HEK293 (cell line): Measurements from ENCODE around the gene RRP1.

Experiments used
- CTCF ChIA-PET: fragments of 350-600 bp; formaldehyde crosslinking; extraction: SDS; loops from one replicate; lab custom pipeline; 2021; ENCODE audit warnings: antibody characterized with exemption; lab: Yijun Ruan, JAX
- POLR2A ChIA-PET: fragments of 300-600 bp; formaldehyde crosslinking; extraction: SDS; loops from one replicate; lab custom pipeline; 2020; ENCODE audit warnings: antibody characterized with exemption, inconsistent platforms; lab: Yijun Ruan, JAX
- H3K27ac ChIP-seq: fragments of 200-500 bp; sonication (Bioruptor generic); 2 replicates; pipeline ENCODE4 v1.5.1; 2014; ENCODE audit warnings: low read depth, low read length, control low read depth, inconsistent platforms; ENCODE audit errors: extremely low read depth
- H3K36me3 ChIP-seq, 2 experiments: fragments of 200-500 bp in 1 of 2; sonication (Bioruptor generic) in 1 of 2; 1 replicate in 1 of 2; 2 replicates in 1 of 2; pipeline ENCODE4 v1.5.1; 2014 to 2017; ENCODE audit warnings: inconsistent platforms in 2 of 2, low read length in 2 of 2; ENCODE audit not compliant: control insufficient read depth in 2 of 2, insufficient read depth in 1 of 2
- H3K4me1 ChIP-seq: fragments of 200-500 bp; sonication (Bioruptor generic); 2 replicates; pipeline ENCODE4 v1.5.1; 2014; ENCODE audit warnings: mild to moderate bottlenecking, low read length, inconsistent platforms; ENCODE audit not compliant: control insufficient read depth, insufficient read depth
- H3K4me3 ChIP-seq: 2 replicates; pipeline ENCODE4 v1.5.1; 2011; ENCODE audit warnings: low read depth, mild to moderate bottlenecking, control low read depth, low read length, moderate library complexity
- H3K9me3 ChIP-seq: fragments of 200-500 bp; sonication (Bioruptor generic); 2 replicates; pipeline ENCODE4 v1.5.1; 2014; ENCODE audit warnings: low read depth, low read length, inconsistent platforms; ENCODE audit not compliant: control insufficient read depth, insufficient read depth
- AEBP2 ChIP-seq: fragments of 450-650 bp; formaldehyde crosslinking; IDR thresholded peaks from 2 replicates; pipeline ENCODE4 v1.5.1; 2016; ENCODE audit warnings: missing biosample characterization, missing genetic modification characterization, borderline replicate concordance
- MEIS1 ChIP-seq: sonication (generic); formaldehyde crosslinking; IDR thresholded peaks from 2 replicates; pipeline ENCODE4 v1.8.1; 2022; ENCODE audit warnings: missing genetic modification reagents, mild to moderate bottlenecking, borderline replicate concordance
- WT1 ChIP-seq: fragments of 450-650 bp; formaldehyde crosslinking; IDR thresholded peaks from 2 replicates; pipeline ENCODE4 v1.5.1; 2016; ENCODE audit warnings: missing biosample characterization, missing genetic modification characterization
- YY1 ChIP-seq: fragments of 450-650 bp; formaldehyde crosslinking; IDR thresholded peaks from 2 replicates; pipeline ENCODE4 v1.5.1; 2018; ENCODE audit warnings: missing biosample characterization, missing genetic modification characterization
- ZBTB7A ChIP-seq: fragments of 450-650 bp; formaldehyde crosslinking; IDR thresholded peaks from 2 replicates; pipeline ENCODE4 v1.5.1; 2016; ENCODE audit warnings: low read depth, missing biosample characterization, missing genetic modification characterization
- ZNF114 ChIP-seq: fragments of 450-650 bp; formaldehyde crosslinking; IDR thresholded peaks from 2 replicates; pipeline ENCODE4 v1.5.0; 2017; ENCODE audit warnings: missing biosample characterization, missing genetic modification characterization
- ZNF121 ChIP-seq: fragments of 450-650 bp; formaldehyde crosslinking; IDR thresholded peaks from 2 replicates; pipeline ENCODE4 v1.5.1; 2016; ENCODE audit warnings: missing biosample characterization, missing genetic modification characterization
- ZNF138 ChIP-seq: fragments of 450-650 bp; formaldehyde crosslinking; IDR thresholded peaks from 2 replicates; pipeline ENCODE4 v1.5.1; 2016; ENCODE audit warnings: missing biosample characterization, missing genetic modification characterization, borderline replicate concordance
- ZNF223 ChIP-seq: fragments of 450-650 bp; formaldehyde crosslinking; IDR thresholded peaks from 2 replicates; pipeline ENCODE4 v1.5.1; 2016; ENCODE audit warnings: missing biosample characterization, missing genetic modification characterization
- ZNF292 ChIP-seq: fragments of 450-650 bp; formaldehyde crosslinking; IDR thresholded peaks from 2 replicates; pipeline ENCODE4 v1.5.1; 2016; ENCODE audit warnings: low read depth, missing biosample characterization, missing genetic modification characterization, borderline replicate concordance
- ZNF514 ChIP-seq: fragments of 450-650 bp; formaldehyde crosslinking; IDR thresholded peaks from 2 replicates; pipeline ENCODE4 v1.5.1; 2016; ENCODE audit warnings: missing biosample characterization, missing genetic modification characterization
- ZNF529 ChIP-seq: fragments of 450-650 bp; formaldehyde crosslinking; IDR thresholded peaks from 2 replicates; pipeline ENCODE4 v1.5.1; 2017; ENCODE audit warnings: missing genetic modification characterization, missing biosample characterization; ENCODE audit not compliant: insufficient replicate concordance
- ZNF561 ChIP-seq: fragments of 450-650 bp; IDR thresholded peaks from 2 replicates; pipeline ENCODE4 v1.5.1; 2018; ENCODE audit warnings: missing biosample characterization, missing genetic modification characterization, borderline replicate concordance
- ZNF692 ChIP-seq: fragments of 450-650 bp; formaldehyde crosslinking; IDR thresholded peaks from 2 replicates; pipeline ENCODE4 v1.5.1; 2016; ENCODE audit warnings: missing biosample characterization, missing genetic modification characterization
- ZNF704 ChIP-seq: fragments of 450-650 bp; formaldehyde crosslinking; IDR thresholded peaks from 2 replicates; pipeline ENCODE4 v1.5.1; 2016; ENCODE audit warnings: missing biosample characterization, missing genetic modification characterization
- ZSCAN23 ChIP-seq: fragments of 450-650 bp; formaldehyde crosslinking; IDR thresholded peaks from 2 replicates; pipeline ENCODE4 v1.5.1; 2016; ENCODE audit warnings: missing biosample characterization, missing genetic modification characterization
- TF ChIP-seq, protein P1 (sequence below): fragments of 450-650 bp; IDR thresholded peaks from 2 replicates; pipeline ENCODE4 v1.5.1; 2018; ENCODE audit warnings: missing biosample characterization, mild to moderate bottlenecking, missing genetic modification characterization

RRP1 gene

DNA sequence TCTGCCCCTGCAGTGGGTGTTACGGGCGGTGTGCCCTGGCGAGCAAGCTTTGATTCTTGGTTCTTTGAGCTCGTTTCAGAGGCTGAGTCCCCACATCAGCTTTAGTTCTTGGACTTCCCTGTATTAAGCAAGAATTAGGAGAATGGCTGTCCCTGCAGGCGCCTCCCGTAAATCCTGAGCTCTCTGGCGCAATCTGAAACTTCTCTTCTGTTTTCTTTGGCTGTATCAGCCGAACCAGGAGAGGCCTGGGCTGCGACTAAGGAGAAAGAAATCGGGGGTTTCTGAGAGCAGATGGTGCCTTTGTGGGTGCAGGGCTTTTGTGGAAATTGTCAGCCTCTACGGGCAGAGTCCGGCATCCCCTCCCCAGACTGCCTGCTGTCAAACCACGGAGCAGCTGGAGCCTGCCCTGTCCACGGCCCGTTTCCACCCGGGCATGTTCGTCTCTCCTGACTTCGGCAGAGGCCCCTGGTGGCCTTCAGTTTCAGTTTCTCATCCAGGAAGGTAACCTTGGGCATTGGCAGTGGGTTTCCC lies 31.2 kb upstream of the RRP1 start:
- H3K36me3 ChIP-seq: peaks cover 0 to 89% of the 10 kb centered on the region in 2 experiments; a peak in 1 of 3 replicates
- POLR2A ChIA-PET: interaction anchor here (0.7 to 1.8 kb wide), 3 partner anchors 13 to 889 kb away, joined by 3 to 7 read pairs (median 4); no protein-coding TSS in a partner anchor

GRCh38 chr21:43758811-43759210 lies 30.6 kb upstream of the RRP1 start:
- Histone ChIP-seq H3K4me1 (no peaks in the 10 kb centered on the region), H3K27ac (no peak overlapping the region), H3K36me3 (peaks cover 0 to 86% of the 10 kb centered on the region in 2 experiments; a peak in 1 of 3 replicates), H3K9me3 (no peaks in the 10 kb centered on the region), H3K4me3 (no peak overlapping the region)
- CTCF ChIA-PET: interaction anchor here (1.2 to 1.6 kb wide), 2 partner anchors 12 to 30 kb away, joined by 3 to 7 read pairs; no protein-coding TSS in a partner anchor
- TF ChIP-seq ZNF561 (no peak), ZNF704 (tag by site-specific recombination) (no peak), ZNF692 (tag by site-specific recombination) (no peak), ZNF529 (tag by site-specific recombination) (no peak), ZNF223 (tag by site-specific recombination) (no peak), ZNF292 (no peak), ZBTB7A (tag by site-specific recombination) (no peak), ZNF114 (tag by site-specific recombination) (no peak), YY1 (tag by site-specific recombination) (no peak), AEBP2 (tag by site-specific recombination) (no peak), ZNF121 (no peak), ZNF514 (tag by site-specific recombination) (no peak)
- POLR2A ChIA-PET: interaction anchor here (1.3 to 1.8 kb wide), 2 partner anchors 12 to 30 kb away, joined by 4 to 7 read pairs; no protein-coding TSS in a partner anchor

More for the DNA sequence above, 31.2 kb upstream of the RRP1 start:
- 0 out of 2 replicates have a peak, but pooled peaks have one; percentile 12 for TF ChIP-seq WT1 (tag by site-specific recombination)
- no peak for TF ChIP-seq MEIS1 (CRISPR knock-in tag)
- no peak for TF ChIP-seq ZNF138 (tag by site-specific recombination)
- TF ChIP-seq ZSCAN23 (tag by site-specific recombination): no peak
- TF ChIP-seq, protein P1, sequence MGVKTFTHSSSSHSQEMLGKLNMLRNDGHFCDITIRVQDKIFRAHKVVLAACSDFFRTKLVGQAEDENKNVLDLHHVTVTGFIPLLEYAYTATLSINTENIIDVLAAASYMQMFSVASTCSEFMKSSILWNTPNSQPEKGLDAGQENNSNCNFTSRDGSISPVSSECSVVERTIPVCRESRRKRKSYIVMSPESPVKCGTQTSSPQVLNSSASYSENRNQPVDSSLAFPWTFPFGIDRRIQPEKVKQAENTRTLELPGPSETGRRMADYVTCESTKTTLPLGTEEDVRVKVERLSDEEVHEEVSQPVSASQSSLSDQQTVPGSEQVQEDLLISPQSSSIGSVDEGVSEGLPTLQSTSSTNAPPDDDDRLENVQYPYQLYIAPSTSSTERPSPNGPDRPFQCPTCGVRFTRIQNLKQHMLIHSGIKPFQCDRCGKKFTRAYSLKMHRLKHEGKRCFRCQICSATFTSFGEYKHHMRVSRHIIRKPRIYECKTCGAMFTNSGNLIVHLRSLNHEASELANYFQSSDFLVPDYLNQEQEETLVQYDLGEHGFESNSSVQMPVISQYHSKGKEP (tag by site-specific recombination): 0 out of 2 replicates have a peak, but pooled peaks have one; percentile 17
- Histone ChIP-seq H3K4me3 (no peak overlapping the region), H3K27ac (no peak overlapping the region; the same call in 1 of the 2 replicates), H3K9me3 (no peaks in the 10 kb centered on the region), H3K4me1 (no peaks in the 10 kb centered on the region)
- CTCF ChIA-PET: interaction anchor here (1.6 kb wide), 1 partner anchor 29 kb away, joined by 7 read pairs; no protein-coding TSS in a partner anchor
